Heart left ventricle (tissue), 13 donors: ENCODE data around the gene TDRD7.

Source experiments
- POLR2A ChIP-seq, 2 donors: fragments of 450-650 bp; IDR thresholded peaks; one replicate each; pipeline ENCODE4 v1.6.1; 2017; ENCODE audit warnings: antibody characterized with exemption in 2 of 2, mild to moderate bottlenecking in 2 of 2, moderate library complexity in 2 of 2
- TF ChIP-seq, protein P1 (sequence below), 12 donors: fragments of 200-600 bp; sonication (generic) in 4 of 12; IDR thresholded peaks; one replicate each; pipeline versions ENCODE4 v1.5.0 to v1.8.0; 2018 to 2022; ENCODE audit warnings: antibody characterized with exemption in 12 of 12, mild to moderate bottlenecking in 5 of 12
- donor health status: ischemic (EF 13 %, LVEDD 7.1; RV severe dilation, severe dysfunction).
- donor health status: DM: no; HTN: yes; CAD: no.
- donor health status: DM: no; HTN: no; CAD: no.
- donor health status: ischemic (EF 25% LVEDD 6.9; RV normal size, moderate dysfunction).
- donor health status: ischemic (EF 25% LVEDD 5.7; RV mildly dilated, moderate dysfunction).
- donor health status: ischemic (EF 35%, LVEDD 5.7; RV mildly dilated, moderate dysfunction).
- donor health status: nonischemic (EF 11% LVEDD 7.7; RV severe dilation, severe dysfunction).
- donor health status: DM: yes; HTN: yes; CAD: no.
- donor health status: PGD.
- donor health status: ischemic (EF 29% LVEDD 5.4; RV normal size, mild dysfunction).
- donor health status: nonischemic (EF 23%, LVEDD 6.1; RV moderate dilation, normal function).

DNA sequence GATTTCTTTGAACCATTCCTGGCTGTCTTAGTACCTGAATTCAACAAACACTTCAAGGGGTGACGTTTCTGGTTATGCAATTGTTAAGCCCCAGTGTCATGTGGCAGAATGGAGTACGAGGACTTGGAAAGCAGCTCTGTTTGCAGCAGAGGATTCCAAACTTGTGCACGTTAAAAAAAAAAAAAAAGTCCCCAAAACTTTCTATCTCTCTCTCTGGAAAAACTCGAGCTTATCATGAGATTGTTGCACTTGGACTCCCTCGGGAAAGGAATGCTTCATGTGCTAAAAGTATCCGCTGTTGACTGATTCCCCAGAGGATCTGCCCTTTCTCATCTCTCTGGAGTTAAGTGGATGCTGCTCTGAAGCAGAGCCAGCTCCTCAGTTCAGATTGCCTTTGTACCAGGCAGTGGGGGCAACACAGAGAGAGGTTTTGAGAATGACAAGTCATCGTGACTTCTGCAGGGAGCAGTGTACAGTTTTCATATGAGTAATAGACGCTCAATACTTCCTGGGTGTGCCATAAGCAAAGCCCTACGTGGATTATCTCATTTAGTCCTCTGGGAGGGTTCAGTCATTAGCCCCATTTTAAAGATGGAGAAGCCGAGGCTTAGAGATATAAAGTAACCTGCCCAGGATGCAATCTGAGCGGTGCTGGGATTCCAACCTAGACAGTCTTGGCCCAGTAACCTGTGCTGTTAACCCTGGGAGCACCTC, 117.6 kb downstream of the TDRD7 start:
- TF ChIP-seq, protein P1, sequence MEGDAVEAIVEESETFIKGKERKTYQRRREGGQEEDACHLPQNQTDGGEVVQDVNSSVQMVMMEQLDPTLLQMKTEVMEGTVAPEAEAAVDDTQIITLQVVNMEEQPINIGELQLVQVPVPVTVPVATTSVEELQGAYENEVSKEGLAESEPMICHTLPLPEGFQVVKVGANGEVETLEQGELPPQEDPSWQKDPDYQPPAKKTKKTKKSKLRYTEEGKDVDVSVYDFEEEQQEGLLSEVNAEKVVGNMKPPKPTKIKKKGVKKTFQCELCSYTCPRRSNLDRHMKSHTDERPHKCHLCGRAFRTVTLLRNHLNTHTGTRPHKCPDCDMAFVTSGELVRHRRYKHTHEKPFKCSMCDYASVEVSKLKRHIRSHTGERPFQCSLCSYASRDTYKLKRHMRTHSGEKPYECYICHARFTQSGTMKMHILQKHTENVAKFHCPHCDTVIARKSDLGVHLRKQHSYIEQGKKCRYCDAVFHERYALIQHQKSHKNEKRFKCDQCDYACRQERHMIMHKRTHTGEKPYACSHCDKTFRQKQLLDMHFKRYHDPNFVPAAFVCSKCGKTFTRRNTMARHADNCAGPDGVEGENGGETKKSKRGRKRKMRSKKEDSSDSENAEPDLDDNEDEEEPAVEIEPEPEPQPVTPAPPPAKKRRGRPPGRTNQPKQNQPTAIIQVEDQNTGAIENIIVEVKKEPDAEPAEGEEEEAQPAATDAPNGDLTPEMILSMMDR (IDR thresholded peaks at IDR 0.05): no peak
- TF ChIP-seq POLR2A (IDR thresholded peaks at IDR 0.05): no peak
